AG09309 (cell line): ENCODE data around the gene TMEM95.
"Not testable (repeated sequence)": the region's sequence is repeated elsewhere in the genome, so short reads cannot be mapped to it uniquely, and the experiment has no call there.

Source experiments
- DNase-seq: peaks from one replicate; pipeline ENCODE4 v3.0.0-alpha.2; 2010; ENCODE audit warnings: low read depth
- H3K4me3 ChIP-seq: 2 replicates; pipeline ENCODE4 v1.5.1; 2011; ENCODE audit warnings: mild to moderate bottlenecking, low read depth, low read length, moderate library complexity; ENCODE audit not compliant: control insufficient read depth
- CTCF ChIP-seq: IDR thresholded peaks from 2 replicates; pipeline ENCODE4 v1.5.1; 2011; ENCODE audit warnings: mild to moderate bottlenecking, low read depth, low read length, inconsistent platforms; ENCODE audit not compliant: insufficient read depth, control insufficient read depth; ENCODE audit errors: missing control alignments

TMEM95 gene

GRCh38 chr17:7367083-7367482 lies 12.1 kb downstream of the TMEM95 start:
- no peak for DNase-seq
- no peak overlapping the region for H3K4me3 ChIP-seq
- TF ChIP-seq CTCF: no peak

- TF ChIP-seq CTCF: no peak
- no peak for DNase-seq
- no peak overlapping the region for H3K4me3 ChIP-seq
These were observed 13.1 kb downstream of the TMEM95 start for GRCh38 chr17:7367918-7368598.

- not testable (repeated sequence) for DNase-seq, H3K4me3 ChIP-seq
These were observed 13.6 kb downstream of the TMEM95 start for GRCh38 chr17:7368599-7368994.

GRCh38 chr17:7369825-7370224 lies 14.9 kb downstream of the TMEM95 start:
- no peak for DNase-seq
- H3K4me3 ChIP-seq: no peak overlapping the region
- TF ChIP-seq CTCF: no peak

GRCh38 chr17:7370853-7371252 lies 15.9 kb downstream of the TMEM95 start:
- no peak for DNase-seq
- no peak overlapping the region for H3K4me3 ChIP-seq
- TF ChIP-seq CTCF: no peak

- no peak for TF ChIP-seq CTCF
- no peak for DNase-seq
- no peak overlapping the region for H3K4me3 ChIP-seq
These were observed 19.4 kb downstream of the TMEM95 start for GRCh38 chr17:7374353-7374752.

- no peak for TF ChIP-seq CTCF
- no peak for DNase-seq
- H3K4me3 ChIP-seq: no peak overlapping the region
These were observed 24.2 kb downstream of the TMEM95 start for GRCh38 chr17:7379134-7379533.
